ENCODE data around the gene FYN.
"Not testable (repeated sequence)": the region's sequence is repeated elsewhere in the genome, so short reads cannot be mapped to it uniquely, and the experiment has no call there.

Gene FYN

GRCh38 chr6:111692327-111693164, 180.7 kb downstream of the FYN start:
- DNase-seq = peak; percentile 50 to 85

- DNase-seq = no peak
These were observed 181.7 kb downstream of the FYN start for GRCh38 chr6:111691345-111692225.

GRCh38 chr6:111689946-111690345, 183.3 kb downstream of the FYN start:
- DNase-seq = no peak

- no peak for DNase-seq
These were observed 183.8 kb downstream of the FYN start for GRCh38 chr6:111689419-111689818.

- no peak for DNase-seq
These were observed 184.9 kb downstream of the FYN start for GRCh38 chr6:111688331-111688730.

GRCh38 chr6:111687652-111688051, 185.6 kb downstream of the FYN start:
- DNase-seq = no peak

GRCh38 chr6:111686932-111687266, 186.4 kb downstream of the FYN start:
- DNase-seq = no peak

- DNase-seq = no peak
These were observed 186.9 kb downstream of the FYN start for GRCh38 chr6:111686249-111686931.

GRCh38 chr6:111685526-111685925, 187.7 kb downstream of the FYN start:
- DNase-seq = no peak

- no peak for DNase-seq
These were observed 188.2 kb downstream of the FYN start for GRCh38 chr6:111685058-111685457.

GRCh38 chr6:111683749-111684267, 189.4 kb downstream of the FYN start:
- DNase-seq = no peak

- DNase-seq = no peak
These were observed 190.1 kb downstream of the FYN start for GRCh38 chr6:111683157-111683556.

- no peak for DNase-seq
These were observed 191.4 kb downstream of the FYN start for GRCh38 chr6:111681860-111682259.

GRCh38 chr6:111680811-111681609, 192.2 kb downstream of the FYN start:
- DNase-seq = not testable (repeated sequence)

- no peak for DNase-seq
These were observed 193.1 kb downstream of the FYN start for GRCh38 chr6:111680015-111680712.

GRCh38 chr6:111679126-111679858, 194.0 kb downstream of the FYN start:
- DNase-seq = no peak

GRCh38 chr6:111677249-111677990, 195.8 kb downstream of the FYN start:
- DNase-seq = no peak

GRCh38 chr6:111676383-111676782, 196.9 kb downstream of the FYN start:
- no peak for DNase-seq

- no peak for DNase-seq
These were observed 198.4 kb downstream of the FYN start for GRCh38 chr6:111674883-111675282.

- DNase-seq = no peak
These were observed 198.8 kb downstream of the FYN start for GRCh38 chr6:111674413-111674812.

Measured in cerebellar nuclear complex (tissue), 1 donor.